Fibroblast of pulmonary artery (primary cell): ENCODE measurements around the gene VPS13D.

ENCODE experiments used
- DNase-seq: peaks from one replicate; pipeline ENCODE4 v3.0.0-alpha.2; 2010; ENCODE audit warnings: low read depth
- H3K4me3 ChIP-seq: replicated peaks from 2 replicates; pipeline ENCODE4 v1.5.1; 2011; ENCODE audit warnings: low read depth, mild to moderate bottlenecking, control low read depth, low read length, moderate library complexity
- CTCF ChIP-seq: IDR thresholded peaks from 2 replicates; pipeline ENCODE4 v1.5.1; 2011; ENCODE audit warnings: mild to moderate bottlenecking, control low read depth, low read length, inconsistent platforms; ENCODE audit errors: missing control alignments

Gene VPS13D

GRCh38 chr1:12204140-12204539, 25.7 kb upstream of the VPS13D start:
- H3K4me3 ChIP-seq, result no peak overlapping the region
- DNase-seq, result no peak
- no peak for TF ChIP-seq CTCF

GRCh38 chr1:12204754-12205658, 24.8 kb upstream of the VPS13D start:
- TF ChIP-seq CTCF, result no peak
- DNase-seq, result no peak
- no peak overlapping the region for H3K4me3 ChIP-seq

- no peak for DNase-seq
- TF ChIP-seq CTCF, result no peak
- no peak overlapping the region for H3K4me3 ChIP-seq
These were observed 23.6 kb upstream of the VPS13D start for GRCh38 chr1:12206238-12206637.

GRCh38 chr1:12206792-12207424, 22.9 kb upstream of the VPS13D start:
- no peak overlapping the region for H3K4me3 ChIP-seq
- TF ChIP-seq CTCF, result no peak
- no peak for DNase-seq

- H3K4me3 ChIP-seq, result no peak overlapping the region
- no peak for DNase-seq
- no peak for TF ChIP-seq CTCF
These were observed 21.6 kb upstream of the VPS13D start for GRCh38 chr1:12208271-12208670.

- H3K4me3 ChIP-seq, result no peak overlapping the region
- DNase-seq, result peak; percentile 83
- peak; percentile 86 for TF ChIP-seq CTCF
These were observed 20.9 kb upstream of the VPS13D start for GRCh38 chr1:12208764-12209494.
